ENCODE results near the gene SFRP5.

SFRP5 gene

DNA sequence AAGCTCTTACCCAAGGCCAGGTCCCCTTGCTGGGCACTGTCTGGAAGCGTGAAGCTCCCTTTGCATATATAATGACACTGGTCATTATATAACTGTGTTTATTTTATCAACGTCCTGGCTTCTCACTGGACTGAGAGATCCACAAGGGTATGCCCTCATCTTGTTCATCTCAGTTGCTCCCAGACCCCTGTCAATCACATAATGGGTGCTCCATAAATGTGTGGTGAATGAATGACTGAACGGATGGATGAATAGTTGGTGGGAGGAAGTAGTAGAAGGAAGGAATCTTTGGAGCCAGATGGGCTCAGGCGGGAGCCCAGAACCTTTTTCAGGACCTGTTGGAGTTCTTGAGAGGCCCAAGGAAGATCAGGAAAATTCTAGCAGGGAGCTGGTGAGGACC is 7.7 kb upstream of the SFRP5 start:
- TF ChIP-seq, protein P1, sequence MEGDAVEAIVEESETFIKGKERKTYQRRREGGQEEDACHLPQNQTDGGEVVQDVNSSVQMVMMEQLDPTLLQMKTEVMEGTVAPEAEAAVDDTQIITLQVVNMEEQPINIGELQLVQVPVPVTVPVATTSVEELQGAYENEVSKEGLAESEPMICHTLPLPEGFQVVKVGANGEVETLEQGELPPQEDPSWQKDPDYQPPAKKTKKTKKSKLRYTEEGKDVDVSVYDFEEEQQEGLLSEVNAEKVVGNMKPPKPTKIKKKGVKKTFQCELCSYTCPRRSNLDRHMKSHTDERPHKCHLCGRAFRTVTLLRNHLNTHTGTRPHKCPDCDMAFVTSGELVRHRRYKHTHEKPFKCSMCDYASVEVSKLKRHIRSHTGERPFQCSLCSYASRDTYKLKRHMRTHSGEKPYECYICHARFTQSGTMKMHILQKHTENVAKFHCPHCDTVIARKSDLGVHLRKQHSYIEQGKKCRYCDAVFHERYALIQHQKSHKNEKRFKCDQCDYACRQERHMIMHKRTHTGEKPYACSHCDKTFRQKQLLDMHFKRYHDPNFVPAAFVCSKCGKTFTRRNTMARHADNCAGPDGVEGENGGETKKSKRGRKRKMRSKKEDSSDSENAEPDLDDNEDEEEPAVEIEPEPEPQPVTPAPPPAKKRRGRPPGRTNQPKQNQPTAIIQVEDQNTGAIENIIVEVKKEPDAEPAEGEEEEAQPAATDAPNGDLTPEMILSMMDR (IDR thresholded peaks at IDR 0.05): no peak
- Mint-ChIP-seq H3K4me3 (no peak overlapping the region), H3K27ac (no peak overlapping the region), H3K4me1 (peaks cover 22% of the 10 kb centered on the region), H3K27me3 (ENCODE audit: low read depth, poor library complexity) (peaks cover 24% of the 10 kb centered on the region), H3K9me3 (no peaks in the 10 kb centered on the region), H3K36me3 (ENCODE audit: low read depth) (no peaks in the 10 kb centered on the region)
- no peak for DNase-seq

DNA sequence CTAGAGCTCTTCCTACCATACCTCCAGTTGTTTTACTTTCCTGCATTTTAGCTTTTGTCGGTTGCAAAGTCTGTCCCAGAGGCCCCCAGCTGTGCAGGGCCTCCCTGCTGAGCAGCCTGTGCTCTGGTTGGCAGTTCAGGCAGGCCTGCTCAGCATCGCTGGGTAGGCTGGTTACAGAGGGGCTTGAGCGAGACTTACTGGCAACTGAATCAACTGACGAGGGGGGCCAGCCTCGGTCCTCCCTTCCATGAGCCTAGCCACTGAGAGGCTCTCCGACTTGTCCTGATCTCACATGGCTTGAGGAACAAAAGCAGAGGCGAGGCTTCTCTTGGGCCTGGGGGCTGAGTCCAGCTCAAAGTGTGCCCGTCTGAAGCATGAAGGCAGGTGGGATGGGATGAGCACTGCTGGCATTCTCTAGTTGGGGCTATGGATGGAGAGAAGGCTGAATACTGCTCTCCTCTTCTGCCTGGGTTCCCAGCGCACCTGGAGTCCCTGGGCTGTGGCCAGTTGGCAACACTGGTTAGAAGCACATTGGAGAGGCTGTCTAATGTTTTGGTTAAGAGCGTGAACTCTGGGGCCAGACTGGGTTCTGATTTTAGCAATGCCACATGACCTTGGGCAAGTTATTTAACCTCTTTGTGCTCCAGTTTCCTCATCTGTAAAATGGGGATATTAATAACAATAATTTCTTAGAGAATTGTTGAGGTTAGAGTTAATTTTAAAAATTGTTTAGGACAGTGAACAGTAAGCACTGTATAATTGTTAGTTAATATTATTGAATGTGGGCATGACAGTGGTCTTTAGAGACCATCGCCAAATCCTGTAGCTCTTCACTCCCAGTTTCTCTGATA is 6.9 kb upstream of the SFRP5 start:
- Mint-ChIP-seq H3K9me3 (no peaks in the 10 kb centered on the region), H3K4me1 (peaks cover 22% of the 10 kb centered on the region), H3K4me3 (no peak overlapping the region), H3K27me3 (ENCODE audit: low read depth, poor library complexity) (peaks cover 32% of the 10 kb centered on the region), H3K36me3 (ENCODE audit: low read depth) (no peaks in the 10 kb centered on the region), H3K27ac (no peak overlapping the region)
- DNase-seq: no peak
- TF ChIP-seq, protein P1 (IDR thresholded peaks at IDR 0.05): no peak

DNA sequence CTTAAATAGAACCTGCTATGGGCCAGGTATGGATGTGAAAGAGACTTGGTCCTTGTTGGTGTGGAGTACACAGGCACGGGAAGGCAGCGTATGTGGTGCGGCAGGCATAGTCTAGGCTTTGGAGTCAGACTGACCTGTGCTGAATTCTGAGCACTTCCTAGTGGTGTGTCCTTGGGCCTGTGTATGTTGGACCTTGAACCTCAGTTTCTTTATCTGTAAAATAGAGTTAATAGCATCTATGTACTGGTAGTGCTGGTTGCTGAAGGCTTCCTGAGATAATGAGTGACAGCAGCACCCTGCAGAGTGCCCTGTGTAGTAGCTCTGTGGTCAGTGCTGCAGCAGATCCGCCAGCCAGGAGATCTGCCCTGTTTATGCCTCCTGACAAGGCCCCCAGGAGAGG is 5.3 kb upstream of the SFRP5 start:
- Mint-ChIP-seq H3K27me3 (ENCODE audit: low read depth, poor library complexity) (peaks cover 48% of the 10 kb centered on the region), H3K9me3 (no peaks in the 10 kb centered on the region), H3K27ac (no peak overlapping the region), H3K4me3 (no peak overlapping the region), H3K36me3 (ENCODE audit: low read depth) (no peaks in the 10 kb centered on the region), H3K4me1 (peaks cover 20% of the 10 kb centered on the region)
- TF ChIP-seq, protein P1 (IDR thresholded peaks at IDR 0.05): no peak
- DNase-seq: no peak

DNA sequence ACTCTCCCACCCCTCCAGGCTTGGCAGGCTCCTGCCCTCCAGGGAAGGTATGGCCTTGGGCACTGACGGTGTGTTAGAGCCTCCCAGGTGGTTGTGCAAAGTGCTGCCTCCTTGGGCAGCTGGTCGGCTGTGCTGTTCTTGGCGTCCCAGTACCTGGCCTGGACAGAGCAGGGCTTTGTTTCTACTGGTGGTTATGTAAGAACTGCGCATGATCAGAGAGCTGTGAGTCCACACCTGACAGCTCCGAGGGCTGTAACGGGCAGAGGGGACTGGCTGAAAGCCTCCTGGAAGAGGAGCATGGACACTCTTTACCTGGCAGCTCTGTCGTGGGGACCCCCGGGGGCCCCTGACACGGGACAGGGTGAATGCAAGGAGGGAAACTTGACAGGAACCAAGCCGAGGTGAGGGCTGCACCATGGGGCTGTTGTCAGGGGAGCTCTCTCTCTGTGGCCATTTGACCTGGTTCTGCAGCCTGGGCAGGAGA is 3.1 kb upstream of the SFRP5 start:
- H3K9me3 Mint-ChIP-seq: no peaks in the 10 kb centered on the region
- TF ChIP-seq, protein P1 (IDR thresholded peaks at IDR 0.05): no peak
- no peak for DNase-seq
- peaks cover 12% of the 10 kb centered on the region for H3K4me1 Mint-ChIP-seq
- peaks cover 66% of the 10 kb centered on the region for H3K27me3 Mint-ChIP-seq (ENCODE audit: low read depth, poor library complexity)
- no peak overlapping the region for H3K4me3 Mint-ChIP-seq
- no peak overlapping the region for H3K27ac Mint-ChIP-seq
- no peaks in the 10 kb centered on the region for H3K36me3 Mint-ChIP-seq (ENCODE audit: low read depth)

DNA sequence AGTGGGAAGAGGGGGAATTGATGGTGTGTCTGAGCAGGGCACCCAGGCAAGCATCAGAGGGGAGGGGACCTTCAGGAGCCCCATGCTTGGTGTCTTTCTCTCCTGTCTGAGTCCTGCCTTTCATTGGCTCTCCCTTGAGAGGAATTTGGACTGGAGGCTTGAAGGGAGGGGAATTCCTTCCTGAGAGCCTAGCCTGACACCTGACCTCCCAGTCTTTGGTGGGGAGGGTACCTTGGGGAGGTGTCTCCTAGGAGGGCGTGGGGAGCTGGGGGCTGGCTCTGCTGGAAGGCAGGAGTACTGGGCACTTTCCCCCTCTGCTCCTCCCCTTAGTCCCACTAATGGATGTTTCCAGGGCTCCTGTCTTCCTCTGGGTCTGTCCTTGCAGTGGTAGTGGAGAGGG is 1.3 kb upstream of the SFRP5 start:
- Mint-ChIP-seq H3K4me3 (no peak overlapping the region), H3K27ac (no peak overlapping the region), H3K27me3 (ENCODE audit: low read depth, poor library complexity) (peaks cover 79% of the 10 kb centered on the region), H3K9me3 (no peaks in the 10 kb centered on the region), H3K36me3 (ENCODE audit: low read depth) (no peaks in the 10 kb centered on the region), H3K4me1 (peaks cover 12% of the 10 kb centered on the region)
- TF ChIP-seq, protein P1 (IDR thresholded peaks at IDR 0.05): no peak
- no peak for DNase-seq

Measured in nephron progenitor cell (in vitro differentiated cells).